ENCODE measurements around the gene MST1. TPM values are rescaled to one million over a fixed set of nuclear protein-coding genes. Genes with fewer than 3 reads are reported as not detected.

The MST1 gene
- total and polyA plus RNA-seq, 2 of the 8 experiments (the other 6 are each of a cell fraction or from before 2014, with no cell fraction given): 6.2 to 9.5 TPM

GRCh38 chr3:49700453-49701128 is 11.3 kb upstream of the MST1 start:
- H3K27ac ChIP-seq (ENCODE audit: low read depth, low read length): no peak overlapping the region
- peak in 1 of 2 experiments; percentile 71 for DNase-seq (ENCODE audit: low read depth in 1 of 2, low spot score in 2 of 2)

More at GRCh38 chr3:49700453-49701128, 11.3 kb upstream of the MST1 start:
- peaks cover 0 to 9% (median 5%) of the 10 kb centered on the region in 4 experiments; a peak in 5 of 7 replicates for H3K4me1 ChIP-seq (replicated peaks in 1 of 4; ENCODE audit: control insufficient read depth in 3 of 4, insufficient read depth in 4 of 4, low read length in 3 of 4)
- H2BK120ac ChIP-seq (replicated peaks; ENCODE audit: low read depth, low read length): no peak overlapping the region
- H3K36me3 ChIP-seq (ENCODE audit: control insufficient read depth in 2 of 4, insufficient read depth in 4 of 4, low read length in 3 of 4): peaks cover 4 to 5% (median 5%) of the 10 kb centered on the region in 4 experiments; a peak in 5 of 8 replicates
- H2BK5ac ChIP-seq (ENCODE audit: low read depth, low read length): no peak overlapping the region; the same call in 1 of the 2 replicates
- no peak overlapping the region for H3K18ac ChIP-seq (ENCODE audit: extremely low read depth, low read length)
- WGBS, 2 experiments (ENCODE audit: extremely low coverage in 1 of 2, insufficient coverage in 1 of 2, insufficient read length in 1 of 2, insufficient replicate concordance in 2 of 2, low coverage in 1 of 2, low lambda C conversion rate in 2 of 2, missing lambda C conversion rate in 1 of 2): 86% methylated on average over 13 of the region's 13 CpGs; no CpG with 5 or more reads in 1 of the 2 experiments
- no peak overlapping the region for H3K14ac ChIP-seq (ENCODE audit: insufficient read length)
- H4K91ac ChIP-seq (replicated peaks; ENCODE audit: insufficient read length, low read length): no peak overlapping the region
- H2BK20ac ChIP-seq (ENCODE audit: low read length): no peak overlapping the region
- no peak overlapping the region for H2BK12ac ChIP-seq (ENCODE audit: low read depth, low read length)
- H3K9me3 ChIP-seq (ENCODE audit: insufficient read depth in 2 of 2, low read depth in 1 of 2, low read length in 1 of 2): no peaks in the 10 kb centered on the region
- H3K4ac ChIP-seq (replicated peaks; ENCODE audit: insufficient read length, low read depth, low read length): no peak overlapping the region
- no peak overlapping the region for H2BK15ac ChIP-seq (ENCODE audit: low read length)
- no peaks in the 10 kb centered on the region for H3K27me3 ChIP-seq (replicated peaks in 1 of 4; ENCODE audit: control insufficient read depth in 3 of 4, extremely low read depth in 1 of 4, insufficient read depth in 3 of 4, low read length in 3 of 4)
- no peak overlapping the region for H2AFZ ChIP-seq (ENCODE audit: low read length)
- peak overlapping the region; percentile 5; the same call in 1 of the 2 replicates for H4K8ac ChIP-seq (ENCODE audit: extremely low read depth, insufficient read depth, low read length)
- H3K4me2 ChIP-seq (ENCODE audit: insufficient read depth in 1 of 2, low read depth in 2 of 2, low read length in 2 of 2): no peak overlapping the region
- H2AK5ac ChIP-seq (ENCODE audit: low read depth, low read length): no peak overlapping the region
- H3K23me2 ChIP-seq (ENCODE audit: low read depth, low read length): no peaks in the 10 kb centered on the region
- H3K79me2 ChIP-seq (ENCODE audit: control insufficient read depth in 1 of 2, insufficient read depth in 2 of 2, low read length in 2 of 2): no peaks in the 10 kb centered on the region
- CTCF ChIA-PET (ENCODE audit: partially characterized antibody): interaction anchor here (0.5 to 9.7 kb wide), 65 partner anchors 9 to 562 kb away, joined by 3 to 127 read pairs (median 4); partner anchors contain the start of genes AMIGO3, INKA1, MST1 and MST1R
- H4K5ac ChIP-seq (ENCODE audit: insufficient read length, low read depth, low read length): no peak overlapping the region
- FAIRE-seq: no peak
- no peak overlapping the region for H3K4me3 ChIP-seq (ENCODE audit: extremely low read depth in 1 of 4, insufficient read depth in 2 of 4, low read depth in 3 of 4, low read length in 4 of 4)
- H3K79me1 ChIP-seq (ENCODE audit: low read depth, low read length): no peaks in the 10 kb centered on the region
- H3K9ac ChIP-seq (replicated peaks in 1 of 4; ENCODE audit: extremely low read depth in 1 of 4, low read depth in 3 of 4, low read length in 3 of 4): peak overlapping the region in 1 of 4 experiments; percentile 2; a peak in 1 of 7 replicates
- POLR2A ChIA-PET (ENCODE audit: partially characterized antibody): interaction anchor here (0.6 to 5.7 kb wide), 10 partner anchors 11 to 272 kb away, joined by 3 to 57 read pairs (median 4); partner anchors contain the start of genes AMIGO3 and NICN1
- peaks cover 8 to 13% of the 10 kb centered on the region in 2 experiments for H4K20me1 ChIP-seq (replicated peaks in 1 of 2; ENCODE audit: control insufficient read depth in 1 of 2, insufficient read depth in 2 of 2, low read length in 2 of 2)
- H3K23ac ChIP-seq (ENCODE audit: insufficient read length): no peak overlapping the region
- H3K56ac ChIP-seq (replicated peaks; ENCODE audit: insufficient read length, low read depth, low read length): no peak overlapping the region
